PC-9 (cell line): Measurements from ENCODE around the gene HBE1. TPM values are rescaled to one million over a fixed set of nuclear protein-coding genes. Genes with fewer than 3 reads are reported as not detected.

Experiments used
- BruUV-seq: library from RNA; stranded (reverse); fragments of 400-500 nt; replicated peaks from 2 replicates; lab custom pipeline; 2021; lab: Mats Ljungman, UMichigan
- CTCF ChIA-PET: fragments of 300-600 bp; sonication (Branson Sonifier 250); formaldehyde crosslinking; loops from one replicate; lab custom pipeline; 2022; ENCODE audit warnings: antibody characterized with exemption; lab: Charles Lee
- POLR2A ChIA-PET: fragments of 300-600 bp; sonication (Branson Sonifier 250); formaldehyde crosslinking; loops from one replicate; lab custom pipeline; 2022; ENCODE audit warnings: antibody characterized with exemption; ENCODE audit not compliant: unreplicated experiment; lab: Charles Lee
- DNase-seq, 2 experiments: peaks; one replicate each; pipeline versions ENCODE4 v3.0.0 to v3.0.0-alpha.2; 2015 to 2022; ENCODE audit warnings: mixed read lengths in 1 of 2
- H2AFZ ChIP-seq: fragments of 200-600 bp; sonication (generic); 2 replicates; pipeline ENCODE4 v1.8.1; 2017; ENCODE audit warnings: antibody characterized with exemption
- H3F3A ChIP-seq: fragments of 200-600 bp; sonication (generic); 2 replicates; pipeline ENCODE4 v1.8.1; 2017; ENCODE audit warnings: antibody characterized with exemption, mild to moderate bottlenecking, low read depth; ENCODE audit not compliant: insufficient read depth
- H3K27ac ChIP-seq: fragments of 200-600 bp; sonication (generic); 2 replicates; pipeline ENCODE4 v1.6.1; 2016; ENCODE audit warnings: mixed run types
- H3K27me3 ChIP-seq: fragments of 200-600 bp; sonication (generic); 2 replicates; pipeline ENCODE4 v1.6.1; 2016; ENCODE audit warnings: low read depth, mixed run types; ENCODE audit not compliant: insufficient read depth
- H3K36me3 ChIP-seq: fragments of 200-600 bp; sonication (generic); 2 replicates; pipeline ENCODE4 v1.6.1; 2016; ENCODE audit warnings: low read depth, mixed run types
- H3K4me1 ChIP-seq: fragments of 200-600 bp; sonication (generic); replicated peaks from 2 replicates; pipeline ENCODE4 v1.6.1; 2016; ENCODE audit warnings: mixed run types; ENCODE audit not compliant: insufficient read depth
- H3K4me2 ChIP-seq: fragments of 200-600 bp; sonication (generic); 2 replicates; pipeline ENCODE4 v1.6.1; 2017; ENCODE audit warnings: mixed run types
- H3K4me3 ChIP-seq: fragments of 200-600 bp; sonication (generic); 2 replicates; pipeline ENCODE4 v1.6.1; 2016; ENCODE audit warnings: mixed run types
- H3K79me2 ChIP-seq: fragments of 200-600 bp; sonication (generic); 2 replicates; pipeline ENCODE4 v1.6.1; 2017; ENCODE audit warnings: low read depth, mixed run types
- H3K9me2 ChIP-seq: fragments of 200-600 bp; sonication (generic); 2 replicates; pipeline ENCODE4 v1.8.1; 2017; ENCODE audit warnings: mild to moderate bottlenecking; ENCODE audit not compliant: insufficient read depth
- H3K9me3 ChIP-seq: fragments of 200-600 bp; sonication (generic); 2 replicates; pipeline ENCODE4 v1.8.1; 2016; ENCODE audit warnings: low read depth; ENCODE audit not compliant: insufficient read depth
- H4K20me1 ChIP-seq: fragments of 200-600 bp; sonication (generic); 2 replicates; pipeline ENCODE4 v1.8.1; 2017; ENCODE audit not compliant: insufficient read depth
- EZH2 ChIP-seq: fragments of 200-600 bp; sonication (generic); IDR thresholded peaks from 2 replicates; pipeline ENCODE4 v1.8.0; 2017; ENCODE audit warnings: antibody characterized with exemption, low read depth
- intact Hi-C: fragments of 100-400 bp; cut with micrococcal nuclease; formaldehyde crosslinking; loops from one replicate; pipeline ENCODE4 v1.10.0; 2022; ENCODE audit not compliant: unreplicated experiment
- total RNA-seq: library from RNA; stranded (reverse); gene quantifications from 2 replicates; pipeline ENCODE4 v1.2.3, GENCODE V29; 2021
- TF ChIP-seq, protein P1 (sequence below): fragments of 200-600 bp; sonication (generic); conservative IDR thresholded peaks from 2 replicates; pipeline ENCODE4 v1.6.1; 2017; ENCODE audit warnings: mixed run types, antibody characterized with exemption, mild to moderate bottlenecking, moderate library complexity

Gene HBE1
- total RNA-seq, 1 experiment from 2014 or later, result 1.4 TPM

DNA sequence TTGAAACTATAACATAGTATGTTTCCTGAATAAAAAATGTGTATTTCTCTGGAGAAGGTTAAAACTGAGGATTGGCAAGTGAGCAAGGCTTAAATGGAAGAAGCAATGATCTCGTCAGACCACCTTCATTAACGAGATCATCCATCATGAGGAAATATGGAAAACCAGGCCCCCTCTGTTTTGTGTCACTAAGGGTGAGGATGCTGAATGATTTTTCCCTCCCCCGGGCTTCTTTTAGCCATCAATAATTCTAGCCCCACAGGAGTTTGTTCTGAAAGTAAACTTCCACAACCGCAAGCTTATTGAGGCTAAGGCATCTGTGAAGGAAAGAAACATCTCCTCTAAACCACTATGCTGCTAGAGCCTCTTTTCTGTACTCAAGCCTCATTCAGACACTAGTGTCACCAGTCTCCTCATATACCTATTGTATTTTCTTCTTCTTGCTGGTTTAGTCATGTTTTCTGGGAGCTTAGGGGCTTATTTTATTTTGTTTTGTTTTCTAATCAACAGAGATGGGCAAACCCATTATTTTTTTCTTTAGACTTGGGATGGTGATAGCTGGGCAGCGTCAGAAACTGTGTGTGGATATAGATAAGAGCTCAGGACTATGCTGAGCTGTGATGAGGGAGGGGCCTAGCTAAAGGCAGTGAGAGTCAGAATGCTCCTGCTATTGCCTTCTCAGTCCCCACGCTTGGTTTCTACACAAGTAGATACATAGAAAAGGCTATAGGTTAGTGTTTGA is 5.8 kb upstream of the HBE1 start:
- Histone ChIP-seq H3K36me3 (no peaks in the 10 kb centered on the region), H3K9me2 (no peaks in the 10 kb centered on the region), H3K4me1 (peaks cover under 1% of the 10 kb centered on the region; the same call in 1 of the 2 replicates), H3K9me3 (no peaks in the 10 kb centered on the region), H2AFZ (no peak overlapping the region), H3K27me3 (no peaks in the 10 kb centered on the region), H3K79me2 (no peaks in the 10 kb centered on the region), H3K4me2 (no peak overlapping the region), H3K4me3 (no peak overlapping the region), H3F3A (no peaks in the 10 kb centered on the region), H4K20me1 (no peaks in the 10 kb centered on the region), H3K27ac (no peak overlapping the region)
- intact Hi-C loops, result no loop called here
- DNase-seq, result no peak
- no TSS peak for BruUV-seq
- POLR2A ChIA-PET, result no interaction called here
- TF ChIP-seq EZH2, result no peak
- TF ChIP-seq, protein P1, sequence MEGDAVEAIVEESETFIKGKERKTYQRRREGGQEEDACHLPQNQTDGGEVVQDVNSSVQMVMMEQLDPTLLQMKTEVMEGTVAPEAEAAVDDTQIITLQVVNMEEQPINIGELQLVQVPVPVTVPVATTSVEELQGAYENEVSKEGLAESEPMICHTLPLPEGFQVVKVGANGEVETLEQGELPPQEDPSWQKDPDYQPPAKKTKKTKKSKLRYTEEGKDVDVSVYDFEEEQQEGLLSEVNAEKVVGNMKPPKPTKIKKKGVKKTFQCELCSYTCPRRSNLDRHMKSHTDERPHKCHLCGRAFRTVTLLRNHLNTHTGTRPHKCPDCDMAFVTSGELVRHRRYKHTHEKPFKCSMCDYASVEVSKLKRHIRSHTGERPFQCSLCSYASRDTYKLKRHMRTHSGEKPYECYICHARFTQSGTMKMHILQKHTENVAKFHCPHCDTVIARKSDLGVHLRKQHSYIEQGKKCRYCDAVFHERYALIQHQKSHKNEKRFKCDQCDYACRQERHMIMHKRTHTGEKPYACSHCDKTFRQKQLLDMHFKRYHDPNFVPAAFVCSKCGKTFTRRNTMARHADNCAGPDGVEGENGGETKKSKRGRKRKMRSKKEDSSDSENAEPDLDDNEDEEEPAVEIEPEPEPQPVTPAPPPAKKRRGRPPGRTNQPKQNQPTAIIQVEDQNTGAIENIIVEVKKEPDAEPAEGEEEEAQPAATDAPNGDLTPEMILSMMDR, result no peak
- CTCF ChIA-PET, result no interaction called here

DNA sequence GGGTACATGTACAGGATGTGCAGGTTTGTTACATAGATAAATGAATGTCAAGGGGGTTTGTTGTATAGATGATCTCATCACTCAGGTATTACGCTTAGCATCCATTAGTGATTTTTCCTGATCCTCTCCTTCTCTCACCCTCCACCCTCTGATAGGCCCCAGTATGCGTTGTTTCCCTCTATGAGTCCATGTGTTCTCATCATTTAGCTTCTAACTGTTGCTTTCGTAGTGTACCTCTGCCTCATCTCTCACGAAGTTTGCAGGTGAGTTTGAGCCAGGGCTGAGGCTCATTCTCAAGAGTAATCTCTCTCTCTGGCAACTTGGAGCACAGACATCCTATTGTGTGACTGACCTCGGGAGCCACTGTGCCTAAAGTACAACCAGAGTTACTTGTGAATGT is 4.7 kb upstream of the HBE1 start:
- Histone ChIP-seq H3K36me3 (no peaks in the 10 kb centered on the region), H3K9me3 (no peaks in the 10 kb centered on the region), H3K27ac (no peak overlapping the region), H3K4me3 (no peak overlapping the region), H3K79me2 (no peaks in the 10 kb centered on the region), H2AFZ (no peak overlapping the region; the same call in 1 of the 2 replicates), H3K9me2 (no peaks in the 10 kb centered on the region), H3F3A (no peaks in the 10 kb centered on the region), H3K27me3 (no peaks in the 10 kb centered on the region), H3K4me1 (no peaks in the 10 kb centered on the region), H3K4me2 (no peak overlapping the region), H4K20me1 (no peaks in the 10 kb centered on the region)
- ChIA-PET POLR2A (no interaction called here), CTCF (no interaction called here)
- no peak for DNase-seq
- intact Hi-C loops, result no loop called here
- no peak for TF ChIP-seq EZH2
- TF ChIP-seq, protein P1, result no peak
- BruUV-seq, result no TSS peak

DNA sequence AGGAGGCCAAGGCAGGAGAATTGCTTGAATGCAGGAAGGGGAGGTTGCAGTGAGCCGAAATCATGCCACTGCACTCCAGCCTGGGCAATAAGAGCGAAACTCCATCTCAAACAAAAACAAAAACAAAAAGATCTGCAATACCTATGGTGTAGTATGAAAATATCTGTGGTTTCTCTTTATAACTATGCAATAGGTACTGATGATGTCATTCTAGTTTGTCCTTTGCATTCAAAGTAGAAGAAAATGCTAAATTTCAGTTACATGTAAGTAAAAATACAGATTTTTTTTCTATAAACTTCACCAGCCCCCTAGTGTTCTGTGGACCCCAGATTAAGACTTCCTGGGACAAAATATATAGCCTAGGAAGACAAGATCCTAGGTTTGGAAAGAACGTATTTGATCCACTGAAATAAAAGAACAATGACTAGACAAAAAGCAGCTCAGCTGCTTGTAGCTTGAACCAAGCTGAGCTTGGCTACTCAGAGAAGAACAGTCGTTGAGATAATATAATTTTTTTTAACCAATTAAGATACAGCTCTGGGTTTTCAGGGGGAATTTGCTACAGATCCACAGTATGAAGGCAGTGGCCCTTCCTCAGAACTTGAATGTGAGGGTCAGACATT is 2.8 kb upstream of the HBE1 start:
- H3K27me3 ChIP-seq, result no peaks in the 10 kb centered on the region
- DNase-seq, result no peak
- no peak overlapping the region for H2AFZ ChIP-seq
- no peaks in the 10 kb centered on the region for H3K36me3 ChIP-seq
- no peaks in the 10 kb centered on the region for H3K9me3 ChIP-seq
- no peaks in the 10 kb centered on the region for H3K79me2 ChIP-seq
- no peak overlapping the region for H3K4me2 ChIP-seq
- no peaks in the 10 kb centered on the region for H3K4me1 ChIP-seq
- ChIA-PET CTCF (no interaction called here), POLR2A (no interaction called here)
- no peak for TF ChIP-seq EZH2
- TF ChIP-seq, protein P1, result no peak
- intact Hi-C loops, result no loop called here
- H3F3A ChIP-seq, result no peaks in the 10 kb centered on the region
- H3K4me3 ChIP-seq, result no peak overlapping the region
- no peaks in the 10 kb centered on the region for H3K9me2 ChIP-seq
- no peak overlapping the region for H3K27ac ChIP-seq
- no peaks in the 10 kb centered on the region for H4K20me1 ChIP-seq
- BruUV-seq, result no TSS peak
